ENCODE measurements around the gene BICDL1.

- TF ChIP-seq CTCF (IDR thresholded peaks at IDR 0.05 in 2 of 3, conservative IDR thresholded peaks at IDR 0.05 in 1 of 3; ENCODE audit: borderline replicate concordance in 1 of 3, insufficient read depth in 1 of 3, low read depth in 2 of 3, low read length in 2 of 3) (no peak), REST (IDR thresholded peaks at IDR 0.05; ENCODE audit: low read depth) (no peak), YY1 (IDR thresholded peaks at IDR 0.05; ENCODE audit: extremely low read depth, insufficient replicate concordance, low read depth, low read length) (no peak), ELF1 (IDR thresholded peaks at IDR 0.05; ENCODE audit: borderline replicate concordance, low read depth) (no peak), POLR2A (IDR thresholded peaks at IDR 0.05; ENCODE audit: borderline replicate concordance, extremely low read depth, insufficient read depth, insufficient read length) (no peak), MAX (IDR thresholded peaks at IDR 0.05) (no peak)
These were observed 82.5 kb downstream of the BICDL1 start for GRCh38 chr12:120071493-120072020.
